Ascending aorta (tissue), 2 donors: ENCODE results near the gene PDE4A. TPM values are rescaled to one million over a fixed set of nuclear protein-coding genes. Genes with fewer than 3 reads are reported as not detected.

Source experiments
- DNase-seq, 2 donors: peaks; one replicate each; pipeline ENCODE4 v3.0.0-alpha.2; 2019; ENCODE audit warnings: low spot score in 2 of 2
- H3K27ac ChIP-seq, 2 donors: fragments of 200-600 bp; sonication (generic); one replicate each; pipeline ENCODE4 v1.5.1; 2016 to 2017; ENCODE audit warnings: mild to moderate bottlenecking in 1 of 2
- H3K27me3 ChIP-seq: fragments of 200-600 bp; sonication (generic); one replicate; pipeline ENCODE4 v1.5.1; 2017
- H3K36me3 ChIP-seq, 2 donors: fragments of 200-600 bp; sonication (generic); one replicate each; pipeline ENCODE4 v1.5.1; 2016
- H3K4me1 ChIP-seq, 2 donors: fragments of 200-600 bp; sonication (generic); one replicate each; pipeline ENCODE4 v1.5.1; 2016 to 2017; ENCODE audit warnings: mild to moderate bottlenecking in 1 of 2
- H3K4me3 ChIP-seq, 2 donors: fragments of 200-600 bp; sonication (generic); one replicate each; pipeline ENCODE4 v1.5.1; 2016 to 2017; ENCODE audit warnings: mild to moderate bottlenecking in 1 of 2
- H3K9me3 ChIP-seq, 2 donors: fragments of 200-600 bp; sonication (generic); one replicate each; pipeline ENCODE4 v1.5.1; 2016
- intact Hi-C: fragments of 100-400 bp; cut with DNase I; formaldehyde crosslinking; loops from one replicate; pipeline ENCODE4 v1.15.1; 2023
- total RNA-seq: library from RNA; depleted of rRNA; stranded (reverse); fragments of >200 nt; gene quantifications from one replicate; pipeline ENCODE4 v1.1.0, GENCODE V29; 2016
- TF ChIP-seq, protein P1 (sequence below), 3 experiments: fragments of 200-600 bp in 2 of 3; fragments of 450-650 bp in 1 of 3; sonication (generic) in 2 of 3; IDR thresholded peaks; one replicate each; pipeline ENCODE4 v1.5.1; 2016 to 2019; ENCODE audit warnings: antibody characterized with exemption in 3 of 3, mild to moderate bottlenecking in 1 of 3, moderate library complexity in 1 of 3

Gene PDE4A
- total RNA-seq, 1 donor from 2014 or later = 59.9 TPM

DNA sequence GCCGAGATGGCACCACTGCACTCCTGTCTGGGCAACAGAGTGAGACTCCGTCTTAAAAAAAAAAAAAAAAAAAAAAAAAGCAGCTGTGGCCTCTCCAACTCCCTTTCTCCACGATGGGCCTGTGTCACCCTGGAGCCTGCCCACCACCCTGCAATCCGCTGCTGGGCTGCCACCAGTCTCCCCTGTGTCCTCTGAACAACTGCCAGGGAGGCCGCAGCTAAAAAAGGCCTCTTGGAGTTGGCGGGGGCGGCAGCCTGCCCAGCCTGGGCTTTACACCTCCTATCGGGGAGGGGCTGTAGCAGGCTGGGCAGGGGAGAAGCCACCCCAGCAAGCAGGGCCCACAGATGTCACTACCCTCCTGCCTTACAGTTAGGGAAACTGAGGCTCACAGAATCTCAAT lies 20.5 kb upstream of the PDE4A start:
- Histone ChIP-seq H3K27me3 (peaks cover 4% of the 10 kb centered on the region), H3K36me3 (peaks cover 13 to 18% of the 10 kb centered on the region in 2 donors), H3K9me3 (no peaks in the 10 kb centered on the region), H3K4me3 (no peak overlapping the region), H3K4me1 (peaks cover 15 to 27% of the 10 kb centered on the region in 2 donors), H3K27ac (no peak overlapping the region)
- DNase-seq = no peak
- TF ChIP-seq, protein P1, sequence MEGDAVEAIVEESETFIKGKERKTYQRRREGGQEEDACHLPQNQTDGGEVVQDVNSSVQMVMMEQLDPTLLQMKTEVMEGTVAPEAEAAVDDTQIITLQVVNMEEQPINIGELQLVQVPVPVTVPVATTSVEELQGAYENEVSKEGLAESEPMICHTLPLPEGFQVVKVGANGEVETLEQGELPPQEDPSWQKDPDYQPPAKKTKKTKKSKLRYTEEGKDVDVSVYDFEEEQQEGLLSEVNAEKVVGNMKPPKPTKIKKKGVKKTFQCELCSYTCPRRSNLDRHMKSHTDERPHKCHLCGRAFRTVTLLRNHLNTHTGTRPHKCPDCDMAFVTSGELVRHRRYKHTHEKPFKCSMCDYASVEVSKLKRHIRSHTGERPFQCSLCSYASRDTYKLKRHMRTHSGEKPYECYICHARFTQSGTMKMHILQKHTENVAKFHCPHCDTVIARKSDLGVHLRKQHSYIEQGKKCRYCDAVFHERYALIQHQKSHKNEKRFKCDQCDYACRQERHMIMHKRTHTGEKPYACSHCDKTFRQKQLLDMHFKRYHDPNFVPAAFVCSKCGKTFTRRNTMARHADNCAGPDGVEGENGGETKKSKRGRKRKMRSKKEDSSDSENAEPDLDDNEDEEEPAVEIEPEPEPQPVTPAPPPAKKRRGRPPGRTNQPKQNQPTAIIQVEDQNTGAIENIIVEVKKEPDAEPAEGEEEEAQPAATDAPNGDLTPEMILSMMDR (IDR thresholded peaks at IDR 0.05) = no peak
- intact Hi-C loops = no loop called here

DNA sequence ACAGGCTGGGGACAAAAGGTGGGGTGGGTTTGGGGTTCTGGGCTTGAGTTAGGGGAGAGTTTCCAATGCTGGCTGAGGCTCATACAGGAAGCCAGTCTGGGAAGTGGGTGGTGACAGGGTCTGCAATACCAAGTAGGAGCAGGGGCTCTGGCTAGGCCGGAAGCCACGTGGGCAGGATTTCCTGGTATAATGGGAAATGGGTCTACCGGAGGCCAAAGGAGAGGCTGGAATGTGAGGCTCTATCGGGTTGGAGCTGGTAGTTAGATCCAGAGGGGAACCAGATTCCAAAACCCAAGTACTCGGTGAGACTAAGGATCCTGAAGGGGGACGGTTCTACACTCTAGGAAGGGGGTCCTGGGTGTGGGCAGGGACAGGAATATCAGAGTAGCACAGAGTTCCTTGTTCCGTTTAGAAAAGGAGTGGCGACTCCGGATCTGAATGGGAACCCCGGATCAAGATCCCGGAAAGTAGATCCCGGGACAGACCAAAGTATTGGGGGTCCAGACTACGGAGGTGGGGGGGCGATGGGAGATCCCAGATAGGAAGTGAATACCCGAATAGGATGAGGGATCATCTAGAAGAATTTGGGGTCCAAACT lies 17.8 kb upstream of the PDE4A start:
- Histone ChIP-seq H3K27ac (peak overlapping the region in 1 of 2 donors; percentile 62), H3K9me3 (no peaks in the 10 kb centered on the region), H3K4me3 (peak overlapping the region; percentile 90 to 91), H3K36me3 (peaks cover 0 to 5% of the 10 kb centered on the region in 2 donors), H3K4me1 (peaks cover 16 to 30% of the 10 kb centered on the region in 2 donors), H3K27me3 (peaks cover 9% of the 10 kb centered on the region)
- no peak for DNase-seq
- TF ChIP-seq, protein P1 (IDR thresholded peaks at IDR 0.05) = no peak
- intact Hi-C loops = loop anchor here (1.0 kb wide), 3 partner anchors 22 to 77 kb away; partner anchors contain the start of genes RAVER1 and TYK2

DNA sequence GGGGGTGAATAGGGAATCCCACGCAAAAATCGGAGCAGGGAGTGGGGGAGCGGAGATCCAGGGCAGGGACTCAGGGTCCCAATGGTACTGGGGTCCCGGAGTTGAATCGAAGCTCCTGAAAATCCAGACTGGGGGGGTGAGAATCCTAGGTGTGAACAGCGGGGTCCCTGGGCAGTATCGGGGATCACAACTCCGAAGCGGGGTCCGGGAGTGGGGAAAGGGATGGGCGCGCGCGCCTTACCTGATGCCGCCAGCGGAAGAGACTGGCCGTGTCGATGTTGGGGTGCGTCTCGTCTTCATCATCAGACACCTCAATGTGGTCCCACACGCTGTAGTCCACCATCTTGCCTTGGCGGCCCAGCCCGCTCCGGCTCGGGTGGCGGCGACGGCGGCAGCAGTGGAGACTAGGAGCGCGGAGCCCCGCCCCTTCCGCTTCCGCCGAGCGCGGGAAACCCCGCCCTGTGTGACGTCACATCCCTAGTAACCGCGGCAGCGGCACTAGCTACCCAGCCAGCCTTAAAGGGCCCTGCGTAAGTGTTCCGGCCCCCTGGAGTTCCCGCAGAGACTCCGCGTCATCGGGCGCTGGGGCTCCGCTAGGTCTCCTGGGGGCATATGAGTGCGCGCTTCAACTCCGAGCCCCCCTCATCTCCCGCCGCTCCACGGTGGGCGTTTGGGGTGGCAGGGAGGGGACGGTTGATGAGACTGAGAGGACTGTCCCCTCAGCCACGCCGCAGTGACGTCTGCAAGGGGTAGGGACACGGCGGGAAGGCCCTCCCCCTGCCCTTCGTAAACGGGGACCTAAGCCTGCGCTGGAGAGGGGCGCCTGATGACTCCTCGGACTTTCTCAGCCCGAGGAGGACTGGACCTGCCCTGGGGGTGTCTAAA lies 17.0 kb upstream of the PDE4A start, which contains the start of gene CDC37:
Gene CDC37, minus strand, starts transcription at position 406 of the 885 bp plus-strand sequence. Its CDS starts 63 bp downstream, at position 343.
- peak; percentile 81 to 97 for DNase-seq
- intact Hi-C loops = loop anchor here (1.0 to 2.0 kb wide), 5 partner anchors 21 to 165 kb away; partner anchors contain the start of genes CDKN2D, RAVER1 and TYK2
- TF ChIP-seq, protein P1 (IDR thresholded peaks at IDR 0.05) = no peak
- no peaks in the 10 kb centered on the region for H3K9me3 ChIP-seq
- H3K27me3 ChIP-seq = peaks cover 9% of the 10 kb centered on the region
- peaks cover 16 to 30% of the 10 kb centered on the region in 2 donors for H3K4me1 ChIP-seq
- H3K36me3 ChIP-seq = peaks cover 0 to 2% of the 10 kb centered on the region in 2 donors
- H3K4me3 ChIP-seq = peak within 1 kb of the TSS; percentile 90 to 91
- peak within 1 kb of the TSS; percentile 62 to 70 for H3K27ac ChIP-seq

DNA sequence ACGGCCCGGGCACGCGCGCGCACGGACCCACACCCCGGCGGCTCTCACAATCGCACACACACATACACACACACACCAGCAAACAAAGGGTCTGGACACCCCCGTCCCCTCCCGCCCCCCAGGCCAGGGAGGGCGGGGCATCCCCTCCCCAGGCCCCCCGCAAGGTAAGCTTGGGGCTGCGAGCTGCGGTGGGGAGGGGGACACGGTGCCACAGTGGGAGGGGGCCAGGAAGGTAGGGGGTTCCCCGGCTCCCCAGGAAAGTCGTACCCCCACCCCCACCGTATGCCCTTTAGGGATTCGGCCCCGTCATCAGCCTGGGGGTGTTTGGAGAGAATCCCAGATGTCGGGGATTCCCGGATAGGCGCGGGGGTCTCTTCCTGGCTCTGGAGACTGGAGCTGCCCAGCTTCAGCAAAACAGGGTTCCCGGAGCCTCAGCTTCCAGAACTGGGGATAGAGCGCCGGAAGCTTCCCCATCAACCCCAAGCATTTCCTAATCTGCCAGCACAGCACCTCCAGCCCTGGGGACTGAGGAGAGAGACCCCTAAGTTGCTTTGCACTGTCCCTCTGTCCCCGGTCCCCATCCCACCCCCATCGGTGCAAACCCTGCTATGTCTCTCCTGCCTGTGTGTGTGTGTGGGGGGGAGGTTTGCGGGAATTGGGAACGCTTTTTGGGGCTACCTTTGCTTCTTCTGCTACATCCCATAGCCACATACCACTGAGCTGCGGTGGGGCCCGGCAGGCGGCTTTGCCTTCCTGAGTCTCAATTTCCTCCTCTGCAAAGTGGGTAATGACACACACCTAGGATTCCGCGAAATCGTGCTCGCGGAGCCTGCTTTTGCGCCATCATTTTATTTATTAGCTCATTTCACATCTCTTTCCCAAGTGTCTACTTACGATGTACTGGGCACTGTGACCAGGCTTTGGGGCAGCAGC lies 15.2 kb upstream of the PDE4A start:
- TF ChIP-seq, protein P1 (IDR thresholded peaks at IDR 0.05) = no peak
- no peaks in the 10 kb centered on the region for H3K9me3 ChIP-seq
- DNase-seq = no peak
- peaks cover 16 to 30% of the 10 kb centered on the region in 2 donors for H3K4me1 ChIP-seq
- H3K4me3 ChIP-seq = peak overlapping the region; percentile 90 to 91
- intact Hi-C loops = loop anchor here (1.0 to 2.0 kb wide), 2 partner anchors 19 to 164 kb away; partner anchors contain the start of gene CDKN2D
- H3K36me3 ChIP-seq = no peaks in the 10 kb centered on the region
- H3K27ac ChIP-seq = no peak overlapping the region
- peaks cover 9% of the 10 kb centered on the region for H3K27me3 ChIP-seq

DNA sequence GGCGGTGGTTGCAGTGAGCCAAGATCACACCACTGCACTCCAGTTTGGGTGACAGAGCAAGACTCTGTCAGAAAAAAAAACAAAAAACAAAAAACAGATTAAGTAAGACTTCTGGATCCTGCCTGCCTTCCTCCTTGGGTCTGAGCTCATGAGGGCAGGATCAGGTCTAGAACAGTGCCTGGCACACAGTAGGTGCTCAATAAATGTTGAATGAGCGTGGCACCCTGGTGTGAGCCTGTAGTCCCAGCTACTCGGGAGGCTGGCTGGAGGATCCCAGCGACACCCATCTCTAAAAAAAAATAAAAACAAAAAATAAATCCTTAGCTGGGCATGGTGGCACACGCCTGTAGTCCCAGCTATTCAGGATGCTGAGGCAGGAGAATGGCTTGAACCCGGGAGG lies 14.1 kb upstream of the PDE4A start:
- DNase-seq = no peak
- no peak overlapping the region for H3K4me3 ChIP-seq
- TF ChIP-seq, protein P1 (IDR thresholded peaks at IDR 0.05) = no peak
- peaks cover 9% of the 10 kb centered on the region for H3K27me3 ChIP-seq
- peaks cover 16 to 25% of the 10 kb centered on the region in 2 donors for H3K4me1 ChIP-seq
- intact Hi-C loops = no loop called here
- no peaks in the 10 kb centered on the region for H3K9me3 ChIP-seq
- H3K36me3 ChIP-seq = no peaks in the 10 kb centered on the region
- H3K27ac ChIP-seq = no peak overlapping the region
